Epithelial cell of prostate (primary cell): ENCODE data around the gene HOXD3.

Source experiments
- DNase-seq: peaks from one replicate; pipeline ENCODE4 v3.0.0-alpha.2; 2011; ENCODE audit warnings: low read depth, low spot score
- H3K27ac ChIP-seq: fragments of 450-650 bp; 2 replicates; pipeline ENCODE4 v1.5.1; 2017; ENCODE audit warnings: mild to moderate bottlenecking

HOXD3 gene

DNA sequence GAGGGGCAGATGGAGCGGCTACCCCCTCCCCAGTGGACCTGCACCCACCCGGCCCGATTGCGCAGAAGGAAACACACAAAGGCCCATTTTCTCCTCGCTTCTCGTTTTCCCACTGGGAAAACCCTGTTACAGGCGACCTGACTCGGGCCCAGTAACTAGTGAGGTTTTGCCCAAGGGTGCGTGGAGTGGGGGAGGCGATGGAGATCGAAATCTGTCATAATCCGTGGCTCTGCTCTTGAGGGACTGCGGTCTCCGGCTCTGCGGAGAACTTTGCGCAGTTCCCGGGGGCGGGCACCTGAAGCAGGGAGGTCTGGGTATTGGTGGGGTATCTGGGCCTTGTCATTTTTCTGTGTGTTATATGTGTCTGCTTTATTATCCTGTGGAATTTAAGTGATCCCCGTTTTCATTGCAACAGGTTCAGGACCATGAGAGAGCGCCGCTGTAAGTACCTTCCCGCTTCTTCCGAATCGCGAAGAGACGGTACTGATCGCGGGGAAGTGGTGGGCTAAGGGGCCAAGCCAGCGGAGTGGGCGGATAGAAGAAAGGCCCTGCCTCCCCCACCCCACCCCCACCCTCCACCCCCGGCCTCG, 9.8 kb upstream of the HOXD3 start:
- DNase-seq, result no peak

GRCh38 chr2:176147800-176148496, 9.2 kb upstream of the HOXD3 start:
- DNase-seq, result no peak
- H3K27ac ChIP-seq, result no peak overlapping the region

More for the DNA sequence above, 9.8 kb upstream of the HOXD3 start:
- no peak overlapping the region for H3K27ac ChIP-seq

- no peak for DNase-seq
- no peak overlapping the region for H3K27ac ChIP-seq
These were observed 8.2 kb upstream of the HOXD3 start for GRCh38 chr2:176148751-176149421.

DNA sequence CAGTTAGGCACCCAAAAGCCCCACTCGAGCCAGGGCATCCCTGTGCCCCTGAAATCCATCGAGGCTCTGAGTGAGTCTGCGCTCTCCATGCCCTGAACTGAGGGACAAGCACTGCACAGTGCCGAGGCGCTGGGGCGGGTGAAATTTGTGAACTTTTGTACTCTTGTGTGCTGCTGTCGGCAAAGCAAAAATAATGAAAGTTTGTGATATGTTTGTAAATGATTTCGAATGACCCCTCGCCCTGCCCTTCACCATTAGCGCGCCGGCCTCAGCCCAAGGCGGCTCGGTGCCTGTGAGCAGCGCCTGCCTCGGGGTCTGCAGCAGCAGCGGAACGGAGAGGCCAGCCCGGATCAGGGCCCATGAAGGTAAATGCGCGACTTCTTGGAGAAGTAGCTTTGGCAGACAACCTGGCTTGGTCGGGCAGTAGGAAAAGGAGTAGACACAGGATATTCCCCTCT, 7.6 kb upstream of the HOXD3 start:
- no peak overlapping the region for H3K27ac ChIP-seq
- no peak for DNase-seq

DNA sequence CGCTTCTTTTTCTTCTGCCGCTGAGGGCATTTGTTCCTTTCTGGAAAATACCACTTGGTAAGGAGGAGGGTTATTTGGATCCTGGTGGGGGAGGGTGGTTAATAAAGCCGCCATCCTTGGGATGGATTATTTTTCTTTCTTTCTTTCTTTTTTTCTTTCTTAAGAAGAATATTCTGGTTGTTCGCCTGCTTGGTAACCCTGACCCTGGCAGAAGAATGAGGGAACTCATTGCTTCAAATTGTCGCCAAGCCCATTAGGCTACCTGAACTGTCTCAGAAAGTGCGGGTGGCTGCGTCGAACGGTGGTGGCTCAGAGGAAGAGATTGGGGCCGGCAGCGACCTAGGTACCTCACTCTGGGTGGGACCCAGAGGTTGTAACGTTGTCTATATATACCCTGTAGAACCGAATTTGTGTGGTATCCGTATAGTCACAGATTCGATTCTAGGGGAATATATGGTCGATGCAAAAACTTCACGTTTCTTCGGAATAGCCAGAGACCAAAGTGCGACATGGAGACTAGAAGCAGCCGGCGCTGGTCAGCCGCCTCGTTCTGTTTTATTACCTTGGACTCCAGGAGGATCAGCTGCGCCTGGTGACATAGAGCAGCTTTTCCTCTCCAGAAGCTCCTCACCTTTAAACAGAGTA, 7.0 kb upstream of the HOXD3 start:
- no peak overlapping the region for H3K27ac ChIP-seq
- no peak for DNase-seq

DNA sequence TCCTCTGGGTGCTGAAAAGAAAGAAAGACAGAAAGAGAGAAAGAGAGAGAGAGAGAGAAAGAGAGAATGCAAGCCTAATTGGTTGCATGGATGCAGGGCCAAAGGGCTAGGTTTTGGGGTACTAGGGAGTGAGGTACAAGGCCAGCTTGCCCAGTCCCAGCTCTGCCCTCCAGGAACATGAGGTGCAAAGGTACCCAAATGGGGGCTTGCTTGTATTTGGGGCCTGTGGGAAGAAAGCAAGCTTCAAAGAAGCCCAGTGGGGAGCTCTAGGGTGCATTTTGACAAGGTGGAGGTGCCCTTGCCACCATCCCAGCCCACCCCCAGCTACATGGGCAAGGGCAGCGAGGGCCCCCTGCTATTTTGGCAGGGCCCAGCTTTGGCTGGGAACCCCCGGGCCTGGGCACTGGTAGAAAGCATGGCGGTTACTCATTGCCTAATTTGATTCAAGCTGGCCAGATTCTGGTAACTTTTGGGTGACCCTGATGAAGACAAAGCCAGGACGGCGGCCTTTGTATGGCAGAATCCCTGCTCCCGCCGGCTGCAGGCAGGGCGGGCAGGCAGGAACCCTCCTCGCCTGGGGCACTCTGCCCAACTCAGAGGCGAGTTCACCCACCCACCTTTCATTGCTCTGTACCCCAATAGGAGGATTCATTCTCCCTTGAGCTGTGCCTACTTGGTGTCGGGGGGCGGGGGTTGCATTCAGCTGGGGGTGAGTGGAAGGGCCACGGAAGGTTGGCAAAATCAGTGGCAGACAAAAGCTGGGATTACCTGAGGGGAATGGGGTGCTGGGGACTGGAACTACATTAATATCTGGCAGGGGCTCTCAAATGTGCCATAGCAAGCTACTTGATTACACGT, 6.3 kb upstream of the HOXD3 start:
- no peak overlapping the region for H3K27ac ChIP-seq
- DNase-seq, result no peak

- H3K27ac ChIP-seq, result no peak within 1 kb of the TSS
These were observed 5.4 kb upstream of the HOXD3 start, which contains the start of gene HOXD4 for GRCh38 chr2:176151442-176152287. TSS of gene HOXD4 (plus strand) at chr2:176151550. CDS start at chr2:176151634, 84 bp downstream.

DNA sequence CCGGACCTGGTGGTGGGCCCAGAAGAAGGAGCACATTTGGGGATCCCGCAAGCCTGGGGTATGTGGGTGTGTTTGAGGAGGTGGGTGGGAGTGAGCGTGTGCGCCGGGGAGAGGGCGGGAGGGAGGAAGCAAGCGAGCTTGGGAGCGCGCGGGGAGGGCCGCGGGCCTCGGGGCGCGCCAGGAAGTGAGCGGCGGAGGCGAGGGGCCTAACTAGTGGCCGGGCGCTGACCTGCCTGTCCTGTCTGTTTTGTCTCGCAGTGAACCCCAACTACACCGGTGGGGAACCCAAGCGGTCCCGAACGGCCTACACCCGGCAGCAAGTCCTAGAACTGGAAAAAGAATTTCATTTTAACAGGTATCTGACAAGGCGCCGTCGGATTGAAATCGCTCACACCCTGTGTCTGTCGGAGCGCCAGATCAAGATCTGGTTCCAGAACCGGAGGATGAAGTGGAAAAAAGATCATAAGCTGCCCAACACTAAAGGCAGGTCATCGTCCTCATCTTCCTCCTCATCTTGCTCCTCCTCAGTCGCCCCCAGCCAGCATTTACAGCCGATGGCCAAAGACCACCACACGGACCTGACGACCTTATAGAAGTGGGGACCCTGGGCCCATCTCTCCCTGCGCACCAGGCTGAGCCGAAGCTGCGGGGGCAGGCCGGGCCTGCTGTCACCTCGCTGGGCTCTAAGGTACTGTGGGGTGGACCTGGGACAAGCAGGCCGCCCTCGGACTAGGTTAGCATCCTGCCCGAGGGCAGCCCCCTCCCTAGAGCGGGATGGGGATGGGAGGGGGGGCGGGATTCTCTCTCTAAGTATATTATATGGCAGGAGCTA, 4.5 kb upstream of the HOXD3 start:
- no peak for DNase-seq

More at GRCh38 chr2:176151442-176152287, 5.4 kb upstream of the HOXD3 start, which contains the start of gene HOXD4:
- no peak for DNase-seq

DNA sequence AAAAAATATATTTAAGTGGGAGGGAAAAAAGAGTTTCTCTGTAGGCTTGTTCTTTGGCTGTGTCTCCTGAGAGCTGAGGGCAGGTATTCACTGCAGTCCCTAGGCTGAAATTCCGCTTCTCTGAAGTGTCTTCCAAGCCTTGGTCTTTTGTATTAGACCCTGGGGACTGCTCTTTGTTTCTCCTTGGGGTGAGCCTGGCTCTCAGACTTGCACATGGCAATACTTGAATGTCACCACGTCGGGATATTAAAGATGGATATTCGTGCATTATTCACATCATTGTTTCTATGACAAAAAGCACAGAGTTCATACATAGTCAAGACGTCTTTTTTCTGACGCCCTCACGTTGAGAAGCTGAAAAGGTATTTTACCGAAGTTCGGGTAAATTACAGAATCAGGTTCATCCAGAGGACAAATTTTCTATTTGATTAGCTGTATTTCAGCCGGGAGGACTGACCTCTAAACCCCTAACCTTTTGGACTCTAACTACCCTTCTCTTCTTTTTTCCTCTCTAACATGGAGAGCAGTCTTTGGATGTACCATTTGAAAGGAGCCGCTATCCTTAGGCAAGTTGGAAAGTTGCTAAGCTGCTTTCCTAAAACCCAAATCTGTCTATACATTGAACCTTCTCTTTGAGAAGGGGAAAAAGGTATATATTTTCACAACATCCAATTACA, 2.4 kb upstream of the HOXD3 start:
- no peak for DNase-seq
- no peak overlapping the region for H3K27ac ChIP-seq

More for the DNA sequence above, 4.5 kb upstream of the HOXD3 start:
- H3K27ac ChIP-seq, result no peak overlapping the region

DNA sequence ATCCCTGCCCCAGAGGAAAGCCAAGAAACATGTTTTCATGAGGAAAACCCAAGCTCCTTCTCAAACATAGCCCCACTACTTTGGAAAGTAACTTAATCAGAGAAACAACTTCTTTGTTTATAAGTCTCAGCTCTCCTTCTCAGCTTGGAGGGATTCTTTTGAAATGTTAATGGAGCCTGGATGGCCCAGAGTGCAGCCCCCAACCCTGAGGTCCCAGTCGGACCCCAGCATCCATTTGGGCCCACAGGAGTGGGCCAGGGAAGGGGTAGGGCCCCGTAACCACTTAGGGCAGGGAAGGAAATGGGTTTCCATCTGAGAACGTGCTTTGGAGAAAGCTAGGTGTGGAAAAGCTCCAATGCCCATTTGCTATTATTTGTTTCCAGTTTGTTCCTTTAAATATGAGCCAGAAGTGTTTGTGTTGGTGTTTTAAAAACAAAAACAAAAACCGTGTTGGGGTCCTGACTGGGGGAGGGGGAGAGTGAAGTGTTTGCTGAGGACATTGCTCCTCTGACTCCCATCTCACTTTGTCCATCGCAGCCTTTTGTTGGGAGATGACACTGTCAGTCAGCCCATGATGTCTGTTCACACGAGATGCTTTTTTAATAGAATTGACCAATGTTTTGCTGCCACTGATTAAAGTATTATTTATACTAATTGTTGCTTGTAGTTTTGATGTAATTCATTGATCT, 1.6 kb upstream of the HOXD3 start:
- no peak overlapping the region for H3K27ac ChIP-seq
- DNase-seq, result no peak

DNA sequence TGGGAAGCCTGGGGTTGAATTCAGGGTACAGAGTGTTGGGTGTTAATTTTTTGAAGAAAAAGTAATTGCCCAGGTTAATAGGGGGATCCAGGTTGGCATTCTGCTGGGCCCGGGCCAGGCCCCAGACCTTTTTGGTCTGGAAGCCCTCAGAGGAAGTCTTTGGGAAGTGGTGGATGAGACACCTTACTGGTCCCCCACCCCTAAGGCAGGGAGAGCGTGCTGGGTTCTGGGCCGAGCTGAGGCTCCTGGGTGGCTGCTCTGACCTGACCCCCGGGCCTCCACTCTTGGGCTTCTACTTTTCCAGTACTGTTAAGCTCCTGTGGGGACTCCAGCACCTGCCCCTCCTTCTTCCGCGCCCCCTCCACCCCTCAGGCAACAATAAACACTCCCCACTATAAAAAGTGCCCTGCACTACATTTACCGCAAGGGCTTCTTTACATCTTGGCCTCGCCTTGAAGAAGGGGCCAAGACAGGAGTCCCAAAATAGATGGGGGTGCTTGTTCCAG, 753 bp upstream of the HOXD3 start:
- no peak overlapping the region for H3K27ac ChIP-seq
- DNase-seq, result no peak

DNA sequence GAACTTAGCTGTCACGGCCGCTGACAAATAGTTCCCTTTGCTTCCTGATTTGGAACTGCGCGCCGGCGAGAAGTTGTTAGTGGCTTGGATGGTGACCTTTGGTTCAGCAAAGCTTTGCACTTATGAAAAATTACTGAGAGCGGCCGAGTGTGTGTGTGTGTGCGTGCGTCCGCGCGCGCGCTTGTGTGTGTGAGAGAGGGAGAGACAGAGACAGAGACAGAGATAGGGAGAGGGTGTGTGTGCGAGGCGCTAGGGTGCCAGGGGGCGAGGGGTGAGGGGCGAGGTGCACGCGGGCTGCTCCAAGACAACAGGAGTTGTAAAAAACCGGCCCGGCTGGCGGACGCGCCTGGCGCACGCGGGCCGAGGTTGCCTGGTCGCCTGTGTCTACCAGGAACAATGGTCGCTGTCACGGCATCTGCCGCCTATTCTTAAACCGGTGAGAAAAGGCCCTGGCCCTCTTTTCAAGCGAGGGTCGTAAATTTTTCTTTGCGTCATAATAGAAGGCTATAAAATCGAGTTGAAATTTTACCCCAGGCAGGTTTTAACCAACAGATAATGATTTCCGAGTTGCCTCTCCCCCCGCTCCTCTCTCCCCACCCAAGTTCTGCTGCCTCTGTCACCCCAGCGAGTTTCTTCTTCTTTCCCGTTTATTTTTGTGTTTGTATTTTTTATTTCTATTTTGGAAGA, 535 bp downstream of the HOXD3 start:
- no peak overlapping the region for H3K27ac ChIP-seq
- no peak for DNase-seq

DNA sequence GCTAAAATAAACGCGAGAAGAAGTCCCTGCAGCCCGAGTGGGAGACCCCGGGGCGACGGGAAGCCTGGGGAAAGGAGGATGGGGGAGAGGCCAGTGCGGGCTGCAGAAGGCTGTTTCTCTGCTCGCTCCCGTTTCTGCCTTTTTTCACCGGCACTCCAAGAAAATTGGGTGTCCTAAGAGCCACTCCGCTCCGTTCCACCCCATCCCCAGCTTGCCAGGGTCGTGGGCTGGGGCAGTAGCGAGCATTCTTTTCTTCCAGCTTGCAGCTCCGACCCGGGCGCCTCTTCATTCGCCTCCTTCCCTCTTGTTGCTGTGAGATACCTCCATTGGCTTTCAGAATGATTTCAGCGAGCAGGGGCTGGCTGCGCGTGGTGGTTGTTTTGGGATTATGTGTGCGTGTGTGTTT, 1.1 kb downstream of the HOXD3 start:
- H3K27ac ChIP-seq, result no peak overlapping the region
- DNase-seq, result no peak

DNA sequence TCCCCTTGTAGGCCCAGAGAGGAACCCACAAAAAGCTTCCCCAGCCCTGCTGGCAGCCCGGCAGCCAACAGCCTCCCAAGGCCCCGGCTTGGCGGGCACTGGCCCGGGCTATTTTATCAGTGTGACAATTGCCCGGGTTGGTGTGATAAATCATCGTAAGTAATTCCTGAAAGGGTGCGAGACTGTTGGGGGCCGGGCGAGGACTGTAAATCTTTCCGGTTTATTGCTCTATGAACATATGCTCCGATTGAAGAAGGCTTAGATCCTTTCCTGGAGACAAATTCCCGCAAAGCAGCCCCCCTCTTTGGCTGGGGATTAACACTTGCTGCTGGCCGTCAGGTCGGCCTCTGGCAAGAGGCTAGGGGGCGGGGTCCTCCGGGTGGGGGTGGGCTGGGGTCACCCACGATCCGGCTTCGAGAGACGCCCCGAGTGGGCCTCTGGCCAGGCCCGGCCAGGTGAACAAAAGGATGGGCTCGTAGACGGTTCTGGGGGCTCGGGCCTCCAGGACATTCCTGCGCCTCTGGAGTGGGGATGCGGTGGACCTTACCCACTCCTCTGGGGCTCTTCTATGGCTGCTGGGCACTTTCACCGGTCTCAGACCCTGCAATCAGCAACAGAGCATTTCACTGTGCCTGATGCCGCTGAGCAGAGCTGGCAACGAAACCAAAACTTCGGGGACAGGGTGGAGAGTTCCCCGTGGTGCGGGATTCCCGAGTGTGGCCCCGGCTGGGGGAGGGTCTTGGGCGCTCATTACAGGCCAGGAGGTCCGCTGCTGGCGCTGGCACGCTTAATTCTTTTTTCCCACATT, 2.0 kb downstream of the HOXD3 start:
- DNase-seq, result no peak
- no peak overlapping the region for H3K27ac ChIP-seq

GRCh38 chr2:176159663-176160250, 2.6 kb downstream of the HOXD3 start:
- no peak for DNase-seq
- no peak overlapping the region for H3K27ac ChIP-seq
